22Rv1 (cell line): ENCODE results near the gene ZFYVE28.

Experiments
- CTCF ChIP-seq: fragments of 450-650 bp; IDR thresholded peaks from 2 replicates; pipeline ENCODE4 v1.5.1; 2017; ENCODE audit warnings: mild to moderate bottlenecking
- ZFX ChIP-seq: fragments of 450-650 bp; IDR thresholded peaks from 2 replicates; pipeline ENCODE4 v1.6.1; 2017; ENCODE audit warnings: antibody characterized with exemption, borderline replicate concordance

GRCh38 chr4:2423695-2424094, 5.2 kb upstream of the ZFYVE28 start:
- TF ChIP-seq CTCF (no peak), ZFX (no peak)
